GM12865 (cell line): ENCODE data around the gene ACO1.

Source experiments
- DNase-seq: peaks from one replicate; pipeline ENCODE4 v3.0.0; 2010; ENCODE audit warnings: low read depth
- H3K4me3 ChIP-seq: 2 replicates; pipeline ENCODE4 v1.5.1; 2011; ENCODE audit warnings: mild to moderate bottlenecking, low read depth, low read length, control low read depth
- CTCF ChIP-seq: IDR thresholded peaks from 2 replicates; pipeline ENCODE4 v1.5.1; 2011; ENCODE audit warnings: low read length, control low read depth, low read depth, inconsistent platforms; ENCODE audit not compliant: insufficient read depth; ENCODE audit errors: missing control alignments

Gene ACO1

GRCh38 chr9:32382565-32383320 lies 1.7 kb upstream of the ACO1 start:
- no peak overlapping the region for H3K4me3 ChIP-seq
- no peak for TF ChIP-seq CTCF
- DNase-seq: no peak

DNA sequence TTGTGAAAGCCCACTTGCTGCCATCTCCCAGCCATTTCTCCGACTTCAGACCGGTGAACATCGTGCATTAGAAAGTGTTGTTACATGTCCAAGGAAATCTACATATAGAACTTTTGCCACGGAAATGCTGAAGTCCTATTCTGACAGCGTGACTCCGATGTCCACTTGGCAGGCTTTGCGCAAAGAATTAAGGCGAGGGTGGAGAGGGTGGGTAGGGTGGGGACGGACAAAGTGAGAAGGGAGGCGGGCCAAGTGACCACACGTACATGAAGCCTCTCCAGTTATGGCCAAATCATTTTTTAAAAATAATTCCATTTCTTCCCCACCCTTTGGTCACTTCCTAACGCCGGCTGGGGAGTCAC lies 460 bp upstream of the ACO1 start:
- H3K4me3 ChIP-seq: peak overlapping the region; percentile 69
- no peak for DNase-seq
- no peak for TF ChIP-seq CTCF

DNA sequence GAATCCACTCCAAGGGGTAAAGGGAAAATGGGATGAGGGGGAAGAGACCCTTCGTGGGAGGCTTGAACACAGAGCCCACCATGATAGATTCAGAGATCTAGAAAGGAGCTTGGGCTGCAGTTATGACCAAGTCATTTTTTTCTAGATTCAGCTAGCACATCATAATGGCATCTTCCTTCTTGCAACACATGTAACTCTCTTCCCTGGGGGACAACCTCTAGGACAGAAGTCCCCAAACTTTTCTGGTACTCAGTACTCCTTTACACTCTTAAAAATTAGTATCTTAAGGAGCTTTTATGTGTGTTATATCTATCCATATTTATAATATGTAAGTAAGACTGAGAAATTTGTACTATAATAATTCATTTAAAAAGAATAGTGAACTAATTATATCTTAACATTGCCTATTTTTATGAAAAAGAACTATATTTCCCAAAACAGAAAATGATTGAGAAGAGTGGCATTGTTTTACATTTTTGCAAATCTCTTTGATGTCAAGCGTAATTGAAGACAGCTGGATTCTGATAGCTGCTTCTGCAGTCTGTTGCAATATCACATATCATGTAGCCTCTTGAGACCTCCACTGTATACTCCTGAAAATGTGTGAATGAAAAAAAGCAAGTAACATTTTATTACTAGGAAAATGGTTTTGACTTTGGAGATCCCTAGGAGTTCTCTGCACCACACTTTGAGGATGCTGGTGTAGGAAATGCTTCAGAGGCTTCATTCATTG lies 875 bp downstream of the ACO1 start:
- TF ChIP-seq CTCF: no peak
- DNase-seq: no peak
- peak overlapping the region; percentile 69 for H3K4me3 ChIP-seq

DNA sequence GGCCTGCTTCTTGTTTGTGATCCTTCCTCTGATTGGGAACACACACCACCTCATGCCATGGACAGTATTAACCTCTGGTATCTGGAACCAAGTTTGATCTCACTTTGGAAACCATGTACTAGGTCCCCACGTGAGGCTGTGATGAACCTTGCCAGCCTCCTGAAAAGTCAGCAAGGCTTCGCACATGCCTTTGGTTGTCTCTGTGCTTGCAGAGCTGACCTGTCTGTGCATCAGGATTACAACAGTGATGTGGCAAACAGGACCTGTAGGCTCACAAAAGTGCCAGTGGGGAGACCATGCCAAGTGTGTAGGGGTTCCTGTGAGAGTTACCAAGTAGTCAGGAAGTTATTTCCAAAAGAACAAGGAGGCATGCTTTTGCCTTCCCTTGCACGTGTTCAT lies 1.4 kb downstream of the ACO1 start:
- DNase-seq: no peak
- no peak overlapping the region for H3K4me3 ChIP-seq
- TF ChIP-seq CTCF: no peak

DNA sequence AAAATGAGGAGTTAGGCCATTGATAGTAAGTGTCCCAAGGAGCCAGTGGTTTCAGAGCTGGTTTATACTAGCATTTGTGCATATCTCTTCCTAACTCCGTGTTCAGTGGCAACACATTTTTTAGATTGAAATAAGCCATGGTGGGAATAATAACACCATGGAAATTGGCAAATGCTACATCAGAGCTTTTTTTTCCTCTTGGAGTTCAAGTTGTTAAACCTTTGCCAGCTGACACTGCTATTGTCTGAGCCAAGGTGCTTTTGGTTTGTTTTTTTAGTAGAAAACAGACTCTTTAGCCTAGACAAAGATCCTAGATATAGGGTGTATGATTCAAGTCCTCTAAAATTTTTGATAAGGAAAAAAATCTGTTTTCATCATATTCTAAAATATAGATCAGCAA lies 2.8 kb downstream of the ACO1 start:
- no peak for DNase-seq
- no peak overlapping the region for H3K4me3 ChIP-seq
- no peak for TF ChIP-seq CTCF

- no peak for DNase-seq
- H3K4me3 ChIP-seq: no peak overlapping the region
- no peak for TF ChIP-seq CTCF
Observed at GRCh38 chr9:32389365-32389764, 4.9 kb downstream of the ACO1 start.
